ENCODE measurements around the gene TAMALIN. TPM values are rescaled to one million over a fixed set of nuclear protein-coding genes. Genes with fewer than 3 reads are reported as not detected.

Gene TAMALIN
- total and polyA plus RNA-seq, 2 donors from 2014 or later = 22.3 to 52.3 TPM

GRCh38 chr12:52053536-52054209 is 46.9 kb downstream of the TAMALIN start:
- H3K36me3 ChIP-seq (ENCODE audit: control insufficient read depth in 2 of 3, insufficient read depth in 3 of 3, low read length in 3 of 3) = peaks cover 0 to 56% (median 13%) of the 10 kb centered on the region in 3 donors
- peak in 1 of 5 donors; percentile 66 for DNase-seq

GRCh38 chr12:52054231-52054832 is 47.6 kb downstream of the TAMALIN start:
- no peaks in the 10 kb centered on the region for H3K9me3 ChIP-seq (ENCODE audit: control insufficient read depth in 2 of 3, insufficient read depth in 1 of 3, low read length in 3 of 3)
- no peak for TF ChIP-seq CTCF (IDR thresholded peaks at IDR 0.05; ENCODE audit: borderline replicate concordance, extremely low read depth, insufficient read depth)
- no peak for DNase-seq
- FAIRE-seq = no peak
- H3K36me3 ChIP-seq (ENCODE audit: control insufficient read depth in 2 of 3, insufficient read depth in 3 of 3, low read length in 3 of 3) = peaks cover 0 to 56% (median 13%) of the 10 kb centered on the region in 3 donors
- no peaks in the 10 kb centered on the region for H3K27me3 ChIP-seq (ENCODE audit: control insufficient read depth, insufficient read depth, low read length)
- peak overlapping the region in 1 of 2 donors; percentile 6 for H3K27ac ChIP-seq (ENCODE audit: low read depth in 2 of 2, low read length in 2 of 2)
- intact Hi-C loops (cut with DNase I) = no loop called here
- H3K4me1 ChIP-seq (ENCODE audit: control insufficient read depth in 2 of 3, insufficient read depth in 2 of 3, low read depth in 1 of 3, low read length in 3 of 3) = peaks cover 0 to 17% (median 8%) of the 10 kb centered on the region in 3 donors
- peak overlapping the region in 1 of 3 donors; percentile 78 for H3K4me3 ChIP-seq (ENCODE audit: low read length in 3 of 3)
- no peak overlapping the region for H3K9ac ChIP-seq (ENCODE audit: low read length in 3 of 3)

More at GRCh38 chr12:52053536-52054209, 46.9 kb downstream of the TAMALIN start:
- Histone ChIP-seq H3K4me1 (ENCODE audit: control insufficient read depth in 2 of 3, insufficient read depth in 2 of 3, low read depth in 1 of 3, low read length in 3 of 3) (peaks cover 0 to 18% (median 8%) of the 10 kb centered on the region in 3 donors), H3K27me3 (ENCODE audit: control insufficient read depth, insufficient read depth, low read length) (no peaks in the 10 kb centered on the region), H3K9ac (ENCODE audit: low read length in 3 of 3) (peak overlapping the region in 2 of 3 donors; percentile 50 to 93), H3K9me3 (ENCODE audit: control insufficient read depth in 2 of 3, insufficient read depth in 1 of 3, low read length in 3 of 3) (no peaks in the 10 kb centered on the region), H3K27ac (ENCODE audit: low read depth in 2 of 2, low read length in 2 of 2) (peak overlapping the region; percentile 6 to 97), H3K4me3 (ENCODE audit: low read length in 3 of 3) (peak overlapping the region in 2 of 3 donors; percentile 78 to 84)
- FAIRE-seq = no peak
- intact Hi-C loops (cut with DNase I) = no loop called here
- TF ChIP-seq CTCF (IDR thresholded peaks at IDR 0.05; ENCODE audit: borderline replicate concordance, extremely low read depth, insufficient read depth) = no peak

- intact Hi-C loops (cut with DNase I) = no loop called here
- H3K9me3 ChIP-seq (ENCODE audit: control insufficient read depth in 2 of 3, insufficient read depth in 1 of 3, low read length in 3 of 3) = no peaks in the 10 kb centered on the region
- H3K36me3 ChIP-seq (ENCODE audit: control insufficient read depth in 2 of 3, insufficient read depth in 3 of 3, low read length in 3 of 3) = peaks cover 0 to 56% (median 13%) of the 10 kb centered on the region in 3 donors
- DNase-seq (no peak), FAIRE-seq (no peak)
- no peak overlapping the region for H3K9ac ChIP-seq (ENCODE audit: low read length in 3 of 3)
- no peaks in the 10 kb centered on the region for H3K27me3 ChIP-seq (ENCODE audit: control insufficient read depth, insufficient read depth, low read length)
- peaks cover 0 to 15% (median 5%) of the 10 kb centered on the region in 3 donors for H3K4me1 ChIP-seq (ENCODE audit: control insufficient read depth in 2 of 3, insufficient read depth in 2 of 3, low read depth in 1 of 3, low read length in 3 of 3)
- peak overlapping the region in 1 of 2 donors; percentile 28 for H3K27ac ChIP-seq (ENCODE audit: low read depth in 2 of 2, low read length in 2 of 2)
- TF ChIP-seq CTCF (IDR thresholded peaks at IDR 0.05; ENCODE audit: borderline replicate concordance, extremely low read depth, insufficient read depth) = no peak
- H3K4me3 ChIP-seq (ENCODE audit: low read length in 3 of 3) = no peak overlapping the region
Observed at GRCh38 chr12:52054833-52055730, 48.3 kb downstream of the TAMALIN start.
